Suprapubic skin (tissue), 4 donors: ENCODE results near the gene WDR37.

Experiments
- CTCF ChIP-seq, 2 donors: fragments of 200-600 bp in 1 of 2; fragments of 450-650 bp in 1 of 2; sonication (generic) in 1 of 2; IDR thresholded peaks; one replicate each; pipeline ENCODE4 v1.5.1; 2016 to 2019; ENCODE audit warnings: antibody characterized with exemption in 2 of 2, mild to moderate bottlenecking in 1 of 2, moderate library complexity in 1 of 2
- EP300 ChIP-seq: sonication (generic); formaldehyde crosslinking; IDR thresholded peaks from one replicate; pipeline ENCODE4 v1.6.1; 2017; ENCODE audit warnings: antibody characterized with exemption
- POLR2AphosphoS5 ChIP-seq, 3 donors: sonication (generic); formaldehyde crosslinking; IDR thresholded peaks; one replicate each; pipeline ENCODE4 v1.6.1; 2017; ENCODE audit warnings: antibody characterized with exemption in 3 of 3

- TF ChIP-seq CTCF (IDR thresholded peaks at IDR 0.05), result no peak
- TF ChIP-seq EP300, result no peak
- TF ChIP-seq POLR2AphosphoS5 (IDR thresholded peaks at IDR 0.05), result no peak
Observed at GRCh38 chr10:1153805-1154351, 97.7 kb downstream of the WDR37 start.
